ENCODE data around the gene LSM4.

- peak; percentile 80 for TF ChIP-seq POLR2A (IDR thresholded peaks at IDR 0.05; ENCODE audit: low read depth, low read length)
- TF ChIP-seq CTCF (conservative IDR thresholded peaks at IDR 0.05; ENCODE audit: low read depth, low read length): peak; percentile 38
- no peak for TF ChIP-seq USF2 (IDR thresholded peaks at IDR 0.05; ENCODE audit: low read depth, low read length)
- TF ChIP-seq CEBPB (IDR thresholded peaks at IDR 0.05; ENCODE audit: low read depth, low read length): no peak
- no peak for TF ChIP-seq ELK1 (IDR thresholded peaks at IDR 0.05; ENCODE audit: borderline replicate concordance, low read depth, low read length)
- no peak for TF ChIP-seq NFE2L2 (IDR thresholded peaks at IDR 0.05; ENCODE audit: low read depth, low read length)
- no peak for TF ChIP-seq RCOR1 (IDR thresholded peaks at IDR 0.05; ENCODE audit: insufficient replicate concordance, low read length)
- no peak for TF ChIP-seq MAFK (IDR thresholded peaks at IDR 0.05; ENCODE audit: low read depth, low read length)
- TF ChIP-seq CHD1 (IDR thresholded peaks at IDR 0.05; ENCODE audit: low read depth, low read length): no peak
- no peak for TF ChIP-seq FOS (IDR thresholded peaks at IDR 0.05; ENCODE audit: low read depth, low read length)
- peak; percentile 23; the same call in 1 of the 2 replicates for TF ChIP-seq SMC3 (IDR thresholded peaks at IDR 0.05; ENCODE audit: low read depth, low read length)
Measured at GRCh38 chr19:18282021-18282787, 40.7 kb downstream of the LSM4 start.

Measured in IMR-90 (cell line).